ENCODE measurements around the gene GUCA1A.
"Not testable (repeated sequence)": the region's sequence is repeated elsewhere in the genome, so short reads cannot be mapped to it uniquely, and the experiment has no call there.

The GUCA1A gene

GRCh38 chr6:42177514-42178364 is 4.6 kb downstream of the GUCA1A start:
- peak in 1 of 2 donors; percentile 6 for DNase-seq (ENCODE audit: low read depth in 2 of 2)

- no peak for DNase-seq (ENCODE audit: low read depth in 2 of 2)
Measured at GRCh38 chr6:42179261-42179944, 6.2 kb downstream of the GUCA1A start.

GRCh38 chr6:42179945-42180313 is 6.8 kb downstream of the GUCA1A start:
- peak; percentile 12 to 29 for DNase-seq (ENCODE audit: low read depth in 2 of 2)

GRCh38 chr6:42182101-42182500 is 8.9 kb downstream of the GUCA1A start:
- no peak for DNase-seq (ENCODE audit: low read depth in 2 of 2)

GRCh38 chr6:42184475-42184874 is 11.3 kb downstream of the GUCA1A start:
- DNase-seq (ENCODE audit: low read depth in 2 of 2): no peak

- no peak for DNase-seq (ENCODE audit: low read depth in 2 of 2)
Measured at GRCh38 chr6:42185597-42185996, 12.4 kb downstream of the GUCA1A start.

GRCh38 chr6:42188406-42188805 is 15.2 kb downstream of the GUCA1A start:
- DNase-seq (ENCODE audit: low read depth in 2 of 2): no peak

- no peak for DNase-seq (ENCODE audit: low read depth in 2 of 2)
Measured at GRCh38 chr6:42190554-42191183, 17.5 kb downstream of the GUCA1A start.

- DNase-seq (ENCODE audit: low read depth in 2 of 2): not testable (repeated sequence)
Measured at GRCh38 chr6:42192385-42192784, 19.2 kb downstream of the GUCA1A start.

GRCh38 chr6:42193491-42193894 is 20.3 kb downstream of the GUCA1A start:
- DNase-seq (ENCODE audit: low read depth in 2 of 2): no peak

GRCh38 chr6:42194056-42194455 is 20.9 kb downstream of the GUCA1A start:
- no peak for DNase-seq (ENCODE audit: low read depth in 2 of 2)

GRCh38 chr6:42195415-42195814 is 22.3 kb downstream of the GUCA1A start:
- no peak for DNase-seq (ENCODE audit: low read depth in 2 of 2)

- DNase-seq (ENCODE audit: low read depth in 2 of 2): no peak
Measured at GRCh38 chr6:42197555-42198362, 24.6 kb downstream of the GUCA1A start.

- no peak for DNase-seq (ENCODE audit: low read depth in 2 of 2)
Measured at GRCh38 chr6:42199106-42199981, 26.2 kb downstream of the GUCA1A start.

GRCh38 chr6:42200035-42200434 is 26.9 kb downstream of the GUCA1A start:
- no peak for DNase-seq (ENCODE audit: low read depth in 2 of 2)

GRCh38 chr6:42201382-42201781 is 28.2 kb downstream of the GUCA1A start:
- DNase-seq (ENCODE audit: low read depth in 2 of 2): no peak

- not testable (repeated sequence) for DNase-seq (ENCODE audit: low read depth in 2 of 2)
Measured at GRCh38 chr6:42202131-42202915, 29.2 kb downstream of the GUCA1A start.

- no peak for DNase-seq (ENCODE audit: low read depth in 2 of 2)
Measured at GRCh38 chr6:42203183-42203582, 30.0 kb downstream of the GUCA1A start.

- no peak for DNase-seq (ENCODE audit: low read depth in 2 of 2)
Measured at GRCh38 chr6:42204768-42205282, 31.7 kb downstream of the GUCA1A start.

- DNase-seq (ENCODE audit: low read depth in 2 of 2): not testable (repeated sequence)
Measured at GRCh38 chr6:42207559-42207958, 34.4 kb downstream of the GUCA1A start.

Measured in stimulated activated CD8-positive, alpha-beta memory T cell treated with anti-CD3 and anti-CD28 coated beads, Interleukin-15, amount 100 ng/mL, for 48 hours (primary cell).